Uterus (tissue), 4 donors: ENCODE data around the gene LRP1B. TPM values are rescaled to one million over a fixed set of nuclear protein-coding genes. Genes with fewer than 3 reads are reported as not detected.

ENCODE experiments used
- DNase-seq, 2 donors: peaks; one replicate each; pipeline ENCODE4 v3.0.0-alpha.2; 2019 to 2020
- H3K27ac ChIP-seq, 2 donors: fragments of 200-600 bp; sonication (generic); 1 replicate in 1 of 2; 2 replicates in 1 of 2; pipeline ENCODE4 v1.5.1; 2016 to 2018
- H3K27me3 ChIP-seq, 2 donors: fragments of 200-600 bp; sonication (generic); one replicate each; pipeline ENCODE4 v1.5.1; 2018 to 2019; ENCODE audit warnings: control low read depth in 1 of 2
- H3K36me3 ChIP-seq, 2 donors: fragments of 200-600 bp; sonication (generic); one replicate each; pipeline ENCODE4 v1.5.1; 2019; ENCODE audit warnings: control low read depth in 1 of 2
- H3K4me1 ChIP-seq, 2 donors: fragments of 200-600 bp; sonication (generic); one replicate each; pipeline ENCODE4 v1.5.1; 2018 to 2019; ENCODE audit warnings: control low read depth in 1 of 2
- H3K4me3 ChIP-seq, 2 donors: fragments of 200-600 bp; sonication (generic); 1 replicate in 1 of 2; 2 replicates in 1 of 2; pipeline ENCODE4 v1.5.1; 2018 to 2019; ENCODE audit warnings: mild to moderate bottlenecking in 1 of 2
- H3K9me3 ChIP-seq, 2 donors: fragments of 200-600 bp; sonication (generic); one replicate each; pipeline ENCODE4 v1.5.1; 2019; ENCODE audit warnings: control low read depth in 1 of 2
- CTCF ChIP-seq, 4 experiments: fragments of 200-600 bp in 2 of 4; fragments of 450-650 bp in 2 of 4; sonication (generic) in 2 of 4; IDR thresholded peaks; one replicate each; pipeline ENCODE4 v1.5.1; 2016 to 2019; ENCODE audit warnings: antibody characterized with exemption in 4 of 4, mild to moderate bottlenecking in 2 of 4, moderate library complexity in 1 of 4
- POLR2A ChIP-seq, 2 donors: fragments of 450-650 bp; IDR thresholded peaks; one replicate each; pipeline ENCODE4 v1.6.1; 2016; ENCODE audit warnings: antibody characterized with exemption in 2 of 2, mild to moderate bottlenecking in 1 of 2, moderate library complexity in 1 of 2
- intact Hi-C: fragments of 100-400 bp; cut with DNase I; formaldehyde crosslinking; loops from one replicate; pipeline ENCODE4 v1.15.1; 2023; ENCODE audit warnings: low total_unique reads
- total RNA-seq, 4 donors: library from RNA; depleted of rRNA in 3 of 4; stranded (reverse); fragments of >200 nt in 3 of 4; gene quantifications; one replicate each; pipeline versions ENCODE4 v1.1.0 to v1.2.4, GENCODE V29; 2014 to 2023
- donor health status: DM: yes; HTN: yes; CAD: no.

LRP1B gene
- total RNA-seq, 4 donors from 2014 or later = 0.29 to 7.3 (median 0.79) TPM; not detected in 1

GRCh38 chr2:141075753-141076152, 1055.1 kb downstream of the LRP1B start:
- Histone ChIP-seq H3K27me3 (no peaks in the 10 kb centered on the region), H3K4me3 (no peak overlapping the region), H3K4me1 (no peaks in the 10 kb centered on the region), H3K36me3 (no peaks in the 10 kb centered on the region), H3K9me3 (no peaks in the 10 kb centered on the region), H3K27ac (no peak overlapping the region)
- intact Hi-C loops = no loop called here
- DNase-seq = no peak
- TF ChIP-seq CTCF (IDR thresholded peaks at IDR 0.05) (no peak), POLR2A (IDR thresholded peaks at IDR 0.05) (no peak)

- Histone ChIP-seq H3K9me3 (no peaks in the 10 kb centered on the region), H3K27ac (no peak overlapping the region), H3K36me3 (no peaks in the 10 kb centered on the region), H3K4me3 (no peak overlapping the region), H3K4me1 (no peaks in the 10 kb centered on the region), H3K27me3 (no peaks in the 10 kb centered on the region)
- DNase-seq = no peak
- TF ChIP-seq POLR2A (IDR thresholded peaks at IDR 0.05) = no peak
- no peak for TF ChIP-seq CTCF (IDR thresholded peaks at IDR 0.05)
- intact Hi-C loops = no loop called here
Observed at GRCh38 chr2:141068053-141068682, 1062.6 kb downstream of the LRP1B start.

GRCh38 chr2:141065042-141065441, 1065.8 kb downstream of the LRP1B start:
- intact Hi-C loops = no loop called here
- H3K9me3 ChIP-seq = no peaks in the 10 kb centered on the region
- no peaks in the 10 kb centered on the region for H3K4me1 ChIP-seq
- H3K4me3 ChIP-seq = no peak overlapping the region
- no peak for DNase-seq
- no peak overlapping the region for H3K27ac ChIP-seq
- TF ChIP-seq CTCF (IDR thresholded peaks at IDR 0.05) = no peak
- H3K36me3 ChIP-seq = no peaks in the 10 kb centered on the region
- H3K27me3 ChIP-seq = no peaks in the 10 kb centered on the region

GRCh38 chr2:141063406-141063805, 1067.4 kb downstream of the LRP1B start:
- intact Hi-C loops = no loop called here
- Histone ChIP-seq H3K9me3 (no peaks in the 10 kb centered on the region), H3K4me1 (no peaks in the 10 kb centered on the region), H3K36me3 (no peaks in the 10 kb centered on the region), H3K27me3 (no peaks in the 10 kb centered on the region), H3K4me3 (no peak overlapping the region), H3K27ac (no peak overlapping the region)
- no peak for TF ChIP-seq POLR2A (IDR thresholded peaks at IDR 0.05)
- TF ChIP-seq CTCF (IDR thresholded peaks at IDR 0.05) = no peak
- DNase-seq = no peak

- H3K9me3 ChIP-seq = no peaks in the 10 kb centered on the region
- TF ChIP-seq CTCF (IDR thresholded peaks at IDR 0.05) (no peak), POLR2A (IDR thresholded peaks at IDR 0.05) (no peak)
- no peaks in the 10 kb centered on the region for H3K27me3 ChIP-seq
- H3K4me3 ChIP-seq = no peak overlapping the region
- H3K36me3 ChIP-seq = no peaks in the 10 kb centered on the region
- DNase-seq = no peak
- intact Hi-C loops = no loop called here
- H3K4me1 ChIP-seq = no peaks in the 10 kb centered on the region
- no peak overlapping the region for H3K27ac ChIP-seq
Observed at GRCh38 chr2:141062443-141062842, 1068.4 kb downstream of the LRP1B start.
